Peyer's patch (tissue), 4 donors: ENCODE results near the gene SLC39A3. TPM values are rescaled to one million over a fixed set of nuclear protein-coding genes. Genes with fewer than 3 reads are reported as not detected.

ENCODE experiments used
- DNase-seq, 3 donors: peaks; one replicate each; pipeline ENCODE4 v3.0.0-alpha.2; 2017 to 2019
- H3K27ac ChIP-seq, 4 donors: fragments of 200-600 bp; sonication (generic); one replicate each; pipeline ENCODE4 v1.5.1; 2016 to 2019
- H3K27me3 ChIP-seq, 2 donors: fragments of 200-600 bp; sonication (generic); one replicate each; pipeline ENCODE4 v1.5.1; 2019
- H3K36me3 ChIP-seq, 3 donors: fragments of 200-600 bp; sonication (generic); one replicate each; pipeline ENCODE4 v1.5.1; 2016 to 2019
- H3K4me1 ChIP-seq, 4 donors: fragments of 200-600 bp; sonication (generic); one replicate each; pipeline ENCODE4 v1.5.1; 2016 to 2019
- H3K4me3 ChIP-seq, 4 donors: fragments of 200-600 bp; sonication (generic); 1 replicate in 3 of 4; 2 replicates in 1 of 4; pipeline ENCODE4 v1.5.1; 2016 to 2019; ENCODE audit warnings: mild to moderate bottlenecking in 1 of 4
- H3K9me3 ChIP-seq, 4 donors: fragments of 200-600 bp; sonication (generic); one replicate each; pipeline ENCODE4 v1.5.1; 2016 to 2019; ENCODE audit warnings: mild to moderate bottlenecking in 1 of 4
- POLR2A ChIP-seq, 2 donors: fragments of 450-650 bp; IDR thresholded peaks; one replicate each; pipeline ENCODE4 v1.5.1; 2017; ENCODE audit warnings: antibody characterized with exemption in 2 of 2, mild to moderate bottlenecking in 2 of 2, moderate library complexity in 2 of 2
- total RNA-seq, 4 donors: library from RNA; depleted of rRNA; stranded (reverse); fragments of >200 nt; gene quantifications; one replicate each; pipeline ENCODE4 v1.1.0, GENCODE V29; 2016
- TF ChIP-seq, protein P1 (sequence below), 6 experiments: fragments of 450-650 bp in 4 of 6; fragments of 200-600 bp in 2 of 6; sonication (generic) in 1 of 6; IDR thresholded peaks; one replicate each; pipeline ENCODE4 v1.5.1; 2017 to 2019; ENCODE audit warnings: antibody characterized with exemption in 6 of 6, mild to moderate bottlenecking in 3 of 6, moderate library complexity in 1 of 6

SLC39A3 gene
- total RNA-seq, 4 donors from 2014 or later = 22.1 to 29.7 (median 26.0) TPM

DNA sequence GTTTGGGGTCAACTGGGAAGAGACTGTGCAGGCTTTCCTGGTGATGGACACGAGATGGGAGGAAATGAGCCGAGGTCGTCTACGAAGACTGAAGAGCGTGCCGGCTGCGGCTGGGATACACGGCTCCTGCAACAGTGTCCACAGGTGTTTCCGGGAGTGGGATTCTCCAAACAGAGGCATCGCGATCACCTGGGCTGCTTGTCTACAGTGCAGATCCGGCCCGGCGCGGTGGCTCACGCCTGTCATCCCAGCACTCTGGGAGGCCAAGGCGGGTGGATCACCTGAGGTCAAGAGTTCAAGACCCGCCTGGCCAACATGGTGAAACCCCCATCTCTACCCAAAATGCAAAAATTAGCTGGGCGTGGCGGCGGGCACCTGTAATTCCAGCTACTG lies 11.6 kb upstream of the SLC39A3 start:
- TF ChIP-seq, protein P1, sequence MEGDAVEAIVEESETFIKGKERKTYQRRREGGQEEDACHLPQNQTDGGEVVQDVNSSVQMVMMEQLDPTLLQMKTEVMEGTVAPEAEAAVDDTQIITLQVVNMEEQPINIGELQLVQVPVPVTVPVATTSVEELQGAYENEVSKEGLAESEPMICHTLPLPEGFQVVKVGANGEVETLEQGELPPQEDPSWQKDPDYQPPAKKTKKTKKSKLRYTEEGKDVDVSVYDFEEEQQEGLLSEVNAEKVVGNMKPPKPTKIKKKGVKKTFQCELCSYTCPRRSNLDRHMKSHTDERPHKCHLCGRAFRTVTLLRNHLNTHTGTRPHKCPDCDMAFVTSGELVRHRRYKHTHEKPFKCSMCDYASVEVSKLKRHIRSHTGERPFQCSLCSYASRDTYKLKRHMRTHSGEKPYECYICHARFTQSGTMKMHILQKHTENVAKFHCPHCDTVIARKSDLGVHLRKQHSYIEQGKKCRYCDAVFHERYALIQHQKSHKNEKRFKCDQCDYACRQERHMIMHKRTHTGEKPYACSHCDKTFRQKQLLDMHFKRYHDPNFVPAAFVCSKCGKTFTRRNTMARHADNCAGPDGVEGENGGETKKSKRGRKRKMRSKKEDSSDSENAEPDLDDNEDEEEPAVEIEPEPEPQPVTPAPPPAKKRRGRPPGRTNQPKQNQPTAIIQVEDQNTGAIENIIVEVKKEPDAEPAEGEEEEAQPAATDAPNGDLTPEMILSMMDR (IDR thresholded peaks at IDR 0.05) = no peak
- TF ChIP-seq POLR2A (IDR thresholded peaks at IDR 0.05) = no peak
- no peak for DNase-seq
- H3K4me1 ChIP-seq = peaks cover 0 to 3% (median 3%) of the 10 kb centered on the region in 4 donors

DNA sequence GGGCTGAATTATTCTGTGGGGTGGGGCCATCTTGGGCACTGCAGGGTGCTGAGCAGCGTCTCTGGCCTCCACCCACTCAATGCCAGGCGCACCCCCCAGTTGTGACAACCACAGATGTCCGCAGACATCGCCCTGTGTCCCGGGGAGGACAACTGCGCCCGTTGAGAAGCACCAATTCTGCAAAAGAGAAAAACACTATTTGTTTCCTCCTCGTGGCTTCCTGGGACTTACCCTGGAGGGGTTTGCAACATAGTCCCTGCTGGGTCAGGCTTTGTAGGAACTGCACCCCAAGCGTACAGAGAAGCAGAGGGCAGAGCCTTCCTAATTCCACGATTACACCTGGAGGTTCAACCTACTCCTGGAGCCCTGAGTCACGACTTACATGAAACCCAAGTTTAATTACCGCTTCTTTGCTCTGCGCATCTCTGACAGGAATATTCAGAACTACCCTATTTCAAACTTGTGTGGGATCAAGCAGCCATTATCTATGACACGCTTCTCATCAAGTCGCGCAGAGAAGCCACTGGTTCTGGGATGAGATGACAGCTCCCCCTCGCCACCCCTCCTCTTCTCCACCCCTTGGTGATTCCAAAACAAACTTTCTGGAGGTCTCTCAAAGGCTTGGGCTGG lies 11.1 kb upstream of the SLC39A3 start:
- Histone ChIP-seq H3K36me3 (peaks cover 0 to 19% (median 0%) of the 10 kb centered on the region in 3 donors), H3K27me3 (no peaks in the 10 kb centered on the region), H3K4me3 (no peak overlapping the region), H3K27ac (no peak overlapping the region), H3K9me3 (no peaks in the 10 kb centered on the region), H3K4me1 (peaks cover 0 to 3% (median 3%) of the 10 kb centered on the region in 4 donors)
- TF ChIP-seq, protein P1 (IDR thresholded peaks at IDR 0.05) = no peak
- TF ChIP-seq POLR2A (IDR thresholded peaks at IDR 0.05) = no peak
- DNase-seq = no peak

More for the DNA sequence above, 11.6 kb upstream of the SLC39A3 start:
- H3K36me3 ChIP-seq = peaks cover 0 to 24% (median 0%) of the 10 kb centered on the region in 3 donors
- H3K27me3 ChIP-seq = no peaks in the 10 kb centered on the region
- H3K27ac ChIP-seq = no peak overlapping the region
- no peaks in the 10 kb centered on the region for H3K9me3 ChIP-seq
- no peak overlapping the region for H3K4me3 ChIP-seq

DNA sequence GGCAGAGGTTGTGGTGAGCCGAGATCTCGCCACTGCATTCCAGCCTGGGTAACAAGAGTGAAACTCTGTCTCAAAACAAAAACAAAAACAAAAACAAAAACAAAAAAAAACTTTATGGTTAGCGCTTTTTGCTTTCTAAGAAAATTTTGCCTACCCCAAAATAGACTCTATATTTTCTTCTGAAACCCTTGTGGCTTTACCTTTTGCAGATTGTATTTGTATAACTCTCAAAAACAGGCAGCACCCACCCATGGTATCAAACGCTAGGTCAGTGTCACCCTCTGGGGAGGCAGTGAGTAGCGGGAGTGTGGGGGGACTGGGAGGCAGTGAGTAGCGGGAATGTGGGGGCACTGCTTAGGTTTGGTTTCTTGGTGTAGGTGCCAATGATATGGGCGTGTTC lies 7.5 kb upstream of the SLC39A3 start:
- TF ChIP-seq, protein P1 (IDR thresholded peaks at IDR 0.05) = no peak
- TF ChIP-seq POLR2A (IDR thresholded peaks at IDR 0.05) = no peak
- no peak for DNase-seq
- Histone ChIP-seq H3K4me3 (no peak overlapping the region), H3K4me1 (peaks cover 0 to 3% (median 3%) of the 10 kb centered on the region in 4 donors), H3K9me3 (no peaks in the 10 kb centered on the region), H3K36me3 (no peaks in the 10 kb centered on the region), H3K27ac (no peak overlapping the region), H3K27me3 (no peaks in the 10 kb centered on the region)

DNA sequence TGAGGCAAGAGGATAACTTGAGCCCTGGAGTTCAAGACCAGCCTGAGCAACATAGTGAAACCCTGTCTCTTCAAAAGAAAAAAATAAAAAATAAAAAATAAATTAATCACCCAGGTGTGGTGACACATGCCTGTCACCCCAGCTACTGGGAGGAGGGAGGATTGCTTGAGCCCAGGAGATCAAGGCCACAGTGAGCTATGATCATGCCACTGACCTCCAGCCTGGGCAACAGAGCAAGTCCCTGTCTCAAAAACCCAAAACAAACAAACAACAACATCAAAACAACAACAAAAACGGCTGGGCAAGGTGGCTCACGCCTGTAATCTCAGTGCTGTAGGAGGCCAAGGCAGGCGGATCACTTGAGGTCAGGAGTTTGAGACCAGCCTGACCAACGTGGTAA lies 4.3 kb upstream of the SLC39A3 start:
- Histone ChIP-seq H3K9me3 (no peaks in the 10 kb centered on the region), H3K27me3 (no peaks in the 10 kb centered on the region), H3K27ac (no peak overlapping the region), H3K4me3 (no peak overlapping the region), H3K36me3 (no peaks in the 10 kb centered on the region), H3K4me1 (peaks cover 0 to 7% (median 5%) of the 10 kb centered on the region in 4 donors)
- TF ChIP-seq POLR2A (IDR thresholded peaks at IDR 0.05) = no peak
- TF ChIP-seq, protein P1 (IDR thresholded peaks at IDR 0.05) = no peak
- no peak for DNase-seq

DNA sequence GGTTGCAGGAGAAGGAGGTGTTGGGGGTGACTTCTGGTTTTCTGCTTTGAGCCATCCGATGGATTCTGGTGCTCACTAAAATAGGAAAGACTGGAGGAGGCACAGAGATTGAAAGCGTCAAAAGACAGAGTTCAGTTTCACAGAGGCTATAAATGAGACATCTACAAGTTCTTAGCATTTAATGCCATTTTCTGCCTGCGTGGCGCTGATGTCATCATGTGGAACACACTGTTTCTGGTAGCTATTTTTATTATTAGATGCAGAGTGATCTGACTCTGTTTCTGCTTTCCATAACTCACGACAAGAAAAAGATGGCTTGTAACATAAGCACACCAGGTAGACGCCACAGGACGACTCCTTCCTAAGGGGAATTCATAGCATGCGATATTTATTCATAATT lies 3.3 kb upstream of the SLC39A3 start:
- DNase-seq = no peak
- H3K4me3 ChIP-seq = no peak overlapping the region
- H3K27me3 ChIP-seq = no peaks in the 10 kb centered on the region
- H3K36me3 ChIP-seq = no peaks in the 10 kb centered on the region
- H3K27ac ChIP-seq = no peak overlapping the region
- no peaks in the 10 kb centered on the region for H3K9me3 ChIP-seq
- H3K4me1 ChIP-seq = peaks cover 0 to 14% (median 2%) of the 10 kb centered on the region in 4 donors
- TF ChIP-seq, protein P1 (IDR thresholded peaks at IDR 0.05) = no peak
- no peak for TF ChIP-seq POLR2A (IDR thresholded peaks at IDR 0.05)
